H1 (cell line): ENCODE results near the gene ANO6. TPM values are rescaled to one million over a fixed set of nuclear protein-coding genes. Genes with fewer than 3 reads are reported as not detected.

Experiments
- polyA plus RNA-seq, 7 experiments: library from polyadenylated mRNA; depleted of rRNA in 3 of 7; stranded (reverse) in 5 of 7; unstranded in 2 of 7; fragments of >200 nt in 5 of 7; fragments of 200-250 nt in 2 of 7; gene quantifications; 1 replicate in 5 of 7; 2 replicates in 1 of 7; 4 replicates in 1 of 7; pipeline versions ENCODE4 v1.2.1 to v1.2.3, GENCODE V29; 2011 to 2013; ENCODE audit warnings: missing spikeins in 2 of 7, mixed read lengths in 2 of 7
- total RNA-seq: library from RNA; stranded (reverse); fragmentation: NEBNext Ultra II Directional; extraction: Animal tissue kit (Norgen Biotek cat#: 25700); gene quantifications from 2 replicates; pipeline ENCODE4 v1.2.1, GENCODE V29; 2021
- TF ChIP-seq, protein P1 (sequence below): fragments of 300-600 bp; sonication (generic); IDR thresholded peaks from 2 replicates; pipeline ENCODE4 v1.7.1; 2012; ENCODE audit warnings: low read length, moderate library complexity, mild to moderate bottlenecking, inconsistent platforms; ENCODE audit not compliant: insufficient replicate concordance

Gene ANO6
- total and polyA plus RNA-seq, 2 of the 8 experiments (the other 6 are each of a cell fraction or from before 2014, with no cell fraction given): 15.1 to 39.7 TPM

DNA sequence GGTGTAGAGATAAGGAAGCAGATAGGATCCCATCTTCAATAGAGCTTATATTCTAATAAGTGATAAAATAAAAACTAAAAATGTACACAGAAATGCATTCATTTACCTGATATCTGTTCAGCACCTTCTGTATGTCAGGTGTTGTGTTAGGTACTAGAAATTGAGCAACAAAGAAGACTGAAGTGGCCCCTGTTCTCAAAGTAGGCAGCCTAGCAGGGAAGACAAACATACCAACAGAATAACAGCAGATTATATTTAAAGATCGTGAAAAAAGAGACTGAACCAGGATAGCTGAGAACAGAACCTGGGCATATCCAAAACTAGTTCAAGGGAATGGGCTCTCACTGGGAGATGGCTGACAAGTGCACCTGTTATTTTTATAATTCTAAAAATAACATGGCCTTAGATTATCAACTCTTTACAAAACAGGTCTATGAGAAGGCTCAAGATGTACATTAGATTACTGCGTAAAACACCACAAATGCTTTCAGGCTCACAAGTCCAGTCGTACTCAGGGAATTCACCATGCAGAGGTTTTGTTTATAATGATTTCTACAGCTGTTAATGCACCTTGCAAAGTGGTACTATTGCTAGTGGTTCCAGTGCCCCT is 16.4 kb downstream of the ANO6 start (continued):
- TF ChIP-seq, protein P1, sequence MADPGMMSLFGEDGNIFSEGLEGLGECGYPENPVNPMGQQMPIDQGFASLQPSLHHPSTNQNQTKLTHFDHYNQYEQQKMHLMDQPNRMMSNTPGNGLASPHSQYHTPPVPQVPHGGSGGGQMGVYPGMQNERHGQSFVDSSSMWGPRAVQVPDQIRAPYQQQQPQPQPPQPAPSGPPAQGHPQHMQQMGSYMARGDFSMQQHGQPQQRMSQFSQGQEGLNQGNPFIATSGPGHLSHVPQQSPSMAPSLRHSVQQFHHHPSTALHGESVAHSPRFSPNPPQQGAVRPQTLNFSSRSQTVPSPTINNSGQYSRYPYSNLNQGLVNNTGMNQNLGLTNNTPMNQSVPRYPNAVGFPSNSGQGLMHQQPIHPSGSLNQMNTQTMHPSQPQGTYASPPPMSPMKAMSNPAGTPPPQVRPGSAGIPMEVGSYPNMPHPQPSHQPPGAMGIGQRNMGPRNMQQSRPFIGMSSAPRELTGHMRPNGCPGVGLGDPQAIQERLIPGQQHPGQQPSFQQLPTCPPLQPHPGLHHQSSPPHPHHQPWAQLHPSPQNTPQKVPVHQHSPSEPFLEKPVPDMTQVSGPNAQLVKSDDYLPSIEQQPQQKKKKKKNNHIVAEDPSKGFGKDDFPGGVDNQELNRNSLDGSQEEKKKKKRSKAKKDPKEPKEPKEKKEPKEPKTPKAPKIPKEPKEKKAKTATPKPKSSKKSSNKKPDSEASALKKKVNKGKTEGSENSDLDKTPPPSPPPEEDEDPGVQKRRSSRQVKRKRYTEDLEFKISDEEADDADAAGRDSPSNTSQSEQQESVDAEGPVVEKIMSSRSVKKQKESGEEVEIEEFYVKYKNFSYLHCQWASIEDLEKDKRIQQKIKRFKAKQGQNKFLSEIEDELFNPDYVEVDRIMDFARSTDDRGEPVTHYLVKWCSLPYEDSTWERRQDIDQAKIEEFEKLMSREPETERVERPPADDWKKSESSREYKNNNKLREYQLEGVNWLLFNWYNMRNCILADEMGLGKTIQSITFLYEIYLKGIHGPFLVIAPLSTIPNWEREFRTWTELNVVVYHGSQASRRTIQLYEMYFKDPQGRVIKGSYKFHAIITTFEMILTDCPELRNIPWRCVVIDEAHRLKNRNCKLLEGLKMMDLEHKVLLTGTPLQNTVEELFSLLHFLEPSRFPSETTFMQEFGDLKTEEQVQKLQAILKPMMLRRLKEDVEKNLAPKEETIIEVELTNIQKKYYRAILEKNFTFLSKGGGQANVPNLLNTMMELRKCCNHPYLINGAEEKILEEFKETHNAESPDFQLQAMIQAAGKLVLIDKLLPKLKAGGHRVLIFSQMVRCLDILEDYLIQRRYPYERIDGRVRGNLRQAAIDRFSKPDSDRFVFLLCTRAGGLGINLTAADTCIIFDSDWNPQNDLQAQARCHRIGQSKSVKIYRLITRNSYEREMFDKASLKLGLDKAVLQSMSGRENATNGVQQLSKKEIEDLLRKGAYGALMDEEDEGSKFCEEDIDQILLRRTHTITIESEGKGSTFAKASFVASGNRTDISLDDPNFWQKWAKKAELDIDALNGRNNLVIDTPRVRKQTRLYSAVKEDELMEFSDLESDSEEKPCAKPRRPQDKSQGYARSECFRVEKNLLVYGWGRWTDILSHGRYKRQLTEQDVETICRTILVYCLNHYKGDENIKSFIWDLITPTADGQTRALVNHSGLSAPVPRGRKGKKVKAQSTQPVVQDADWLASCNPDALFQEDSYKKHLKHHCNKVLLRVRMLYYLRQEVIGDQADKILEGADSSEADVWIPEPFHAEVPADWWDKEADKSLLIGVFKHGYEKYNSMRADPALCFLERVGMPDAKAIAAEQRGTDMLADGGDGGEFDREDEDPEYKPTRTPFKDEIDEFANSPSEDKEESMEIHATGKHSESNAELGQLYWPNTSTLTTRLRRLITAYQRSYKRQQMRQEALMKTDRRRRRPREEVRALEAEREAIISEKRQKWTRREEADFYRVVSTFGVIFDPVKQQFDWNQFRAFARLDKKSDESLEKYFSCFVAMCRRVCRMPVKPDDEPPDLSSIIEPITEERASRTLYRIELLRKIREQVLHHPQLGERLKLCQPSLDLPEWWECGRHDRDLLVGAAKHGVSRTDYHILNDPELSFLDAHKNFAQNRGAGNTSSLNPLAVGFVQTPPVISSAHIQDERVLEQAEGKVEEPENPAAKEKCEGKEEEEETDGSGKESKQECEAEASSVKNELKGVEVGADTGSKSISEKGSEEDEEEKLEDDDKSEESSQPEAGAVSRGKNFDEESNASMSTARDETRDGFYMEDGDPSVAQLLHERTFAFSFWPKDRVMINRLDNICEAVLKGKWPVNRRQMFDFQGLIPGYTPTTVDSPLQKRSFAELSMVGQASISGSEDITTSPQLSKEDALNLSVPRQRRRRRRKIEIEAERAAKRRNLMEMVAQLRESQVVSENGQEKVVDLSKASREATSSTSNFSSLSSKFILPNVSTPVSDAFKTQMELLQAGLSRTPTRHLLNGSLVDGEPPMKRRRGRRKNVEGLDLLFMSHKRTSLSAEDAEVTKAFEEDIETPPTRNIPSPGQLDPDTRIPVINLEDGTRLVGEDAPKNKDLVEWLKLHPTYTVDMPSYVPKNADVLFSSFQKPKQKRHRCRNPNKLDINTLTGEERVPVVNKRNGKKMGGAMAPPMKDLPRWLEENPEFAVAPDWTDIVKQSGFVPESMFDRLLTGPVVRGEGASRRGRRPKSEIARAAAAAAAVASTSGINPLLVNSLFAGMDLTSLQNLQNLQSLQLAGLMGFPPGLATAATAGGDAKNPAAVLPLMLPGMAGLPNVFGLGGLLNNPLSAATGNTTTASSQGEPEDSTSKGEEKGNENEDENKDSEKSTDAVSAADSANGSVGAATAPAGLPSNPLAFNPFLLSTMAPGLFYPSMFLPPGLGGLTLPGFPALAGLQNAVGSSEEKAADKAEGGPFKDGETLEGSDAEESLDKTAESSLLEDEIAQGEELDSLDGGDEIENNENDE: no peak
